MM.1S (cell line): Measurements from ENCODE around the gene CRTAC1.

Source experiments
- DNase-seq: peaks from one replicate; pipeline ENCODE4 v3.0.0-alpha.2; 2015
- H2AFZ ChIP-seq: fragments of 300-600 bp; sonication (generic); 2 replicates; pipeline ENCODE4 v1.6.0; 2016; ENCODE audit warnings: antibody characterized with exemption, low read length
- H3F3A ChIP-seq: fragments of 300-600 bp; sonication (generic); 2 replicates; pipeline ENCODE4 v1.6.1; 2016; ENCODE audit warnings: mild to moderate bottlenecking, antibody characterized with exemption, low read length, moderate library complexity, mixed read lengths; ENCODE audit not compliant: insufficient read depth
- H3K27ac ChIP-seq: fragments of 300-600 bp; sonication (generic); 2 replicates; pipeline ENCODE4 v1.5.1; 2016; ENCODE audit warnings: mild to moderate bottlenecking, low read length
- H3K27me3 ChIP-seq: fragments of 300-600 bp; sonication (generic); replicated peaks from 2 replicates; pipeline ENCODE4 v1.6.0; 2016; ENCODE audit warnings: low read length; ENCODE audit not compliant: insufficient read depth
- H3K36me3 ChIP-seq: fragments of 300-600 bp; sonication (generic); replicated peaks from 2 replicates; pipeline ENCODE4 v1.6.1; 2016; ENCODE audit warnings: mild to moderate bottlenecking, low read length, mixed read lengths; ENCODE audit not compliant: insufficient read depth
- H3K4me1 ChIP-seq: fragments of 300-600 bp; sonication (generic); 2 replicates; pipeline ENCODE4 v1.6.1; 2016; ENCODE audit warnings: low read length, mixed read lengths
- H3K4me2 ChIP-seq: fragments of 300-600 bp; sonication (generic); 2 replicates; pipeline ENCODE4 v1.6.0; 2016; ENCODE audit warnings: low read depth, low read length
- H3K4me3 ChIP-seq: fragments of 300-600 bp; sonication (generic); 2 replicates; pipeline ENCODE4 v1.5.1; 2016; ENCODE audit warnings: low read length, mixed read lengths
- H3K79me2 ChIP-seq: fragments of 300-600 bp; sonication (generic); 2 replicates; pipeline ENCODE4 v1.6.1; 2016; ENCODE audit warnings: mixed run types, low read length, mixed read lengths
- H3K9ac ChIP-seq: fragments of 300-600 bp; sonication (generic); 2 replicates; pipeline ENCODE4 v1.6.1; 2016; ENCODE audit warnings: low read length, mixed read lengths
- H3K9me2 ChIP-seq: fragments of 300-600 bp; sonication (generic); replicated peaks from 2 replicates; pipeline ENCODE4 v1.6.1; 2016; ENCODE audit warnings: mild to moderate bottlenecking, low read length, mixed read lengths; ENCODE audit not compliant: insufficient read depth
- H3K9me3 ChIP-seq: fragments of 300-600 bp; sonication (generic); replicated peaks from 2 replicates; pipeline ENCODE4 v1.6.1; 2016; ENCODE audit warnings: mild to moderate bottlenecking, low read length, mixed read lengths; ENCODE audit not compliant: insufficient read depth
- H4K20me1 ChIP-seq: fragments of 300-600 bp; sonication (generic); 2 replicates; pipeline ENCODE4 v1.6.1; 2016; ENCODE audit warnings: mild to moderate bottlenecking, low read length, moderate library complexity, mixed read lengths; ENCODE audit not compliant: insufficient read depth
- EZH2 ChIP-seq: fragments of 300-600 bp; sonication (generic); optimal IDR thresholded peaks from 2 replicates; pipeline ENCODE3; 2017; ENCODE audit warnings: low read depth, mild to moderate bottlenecking, antibody characterized with exemption, low read length, mixed read lengths
- EZH2phosphoT487 ChIP-seq: fragments of 300-600 bp; sonication (generic); IDR thresholded peaks from 2 replicates; pipeline ENCODE4 v1.6.1; 2018; ENCODE audit warnings: antibody characterized with exemption, low read length
- TF ChIP-seq, protein P1 (sequence below): fragments of 300-600 bp; sonication (generic); IDR thresholded peaks from 2 replicates; pipeline ENCODE4 v1.5.1; 2016; ENCODE audit warnings: antibody characterized with exemption, low read length, mixed read lengths

Gene CRTAC1

GRCh38 chr10:97894092-97894491 lies 136.3 kb downstream of the CRTAC1 start:
- no peak overlapping the region for H2AFZ ChIP-seq
- no peaks in the 10 kb centered on the region for H3K9me3 ChIP-seq
- H3K9ac ChIP-seq, result no peak overlapping the region
- no peaks in the 10 kb centered on the region for H3K79me2 ChIP-seq
- no peak overlapping the region for H3K4me3 ChIP-seq
- H3K9me2 ChIP-seq, result no peaks in the 10 kb centered on the region
- no peak for DNase-seq
- H3K36me3 ChIP-seq, result no peaks in the 10 kb centered on the region
- peaks cover 45% of the 10 kb centered on the region for H3K27me3 ChIP-seq
- no peaks in the 10 kb centered on the region for H3K4me1 ChIP-seq
- no peaks in the 10 kb centered on the region for H4K20me1 ChIP-seq
- no peak overlapping the region for H3K4me2 ChIP-seq
- no peak overlapping the region for H3K27ac ChIP-seq
- TF ChIP-seq EZH2, result no peak
- TF ChIP-seq, protein P1, sequence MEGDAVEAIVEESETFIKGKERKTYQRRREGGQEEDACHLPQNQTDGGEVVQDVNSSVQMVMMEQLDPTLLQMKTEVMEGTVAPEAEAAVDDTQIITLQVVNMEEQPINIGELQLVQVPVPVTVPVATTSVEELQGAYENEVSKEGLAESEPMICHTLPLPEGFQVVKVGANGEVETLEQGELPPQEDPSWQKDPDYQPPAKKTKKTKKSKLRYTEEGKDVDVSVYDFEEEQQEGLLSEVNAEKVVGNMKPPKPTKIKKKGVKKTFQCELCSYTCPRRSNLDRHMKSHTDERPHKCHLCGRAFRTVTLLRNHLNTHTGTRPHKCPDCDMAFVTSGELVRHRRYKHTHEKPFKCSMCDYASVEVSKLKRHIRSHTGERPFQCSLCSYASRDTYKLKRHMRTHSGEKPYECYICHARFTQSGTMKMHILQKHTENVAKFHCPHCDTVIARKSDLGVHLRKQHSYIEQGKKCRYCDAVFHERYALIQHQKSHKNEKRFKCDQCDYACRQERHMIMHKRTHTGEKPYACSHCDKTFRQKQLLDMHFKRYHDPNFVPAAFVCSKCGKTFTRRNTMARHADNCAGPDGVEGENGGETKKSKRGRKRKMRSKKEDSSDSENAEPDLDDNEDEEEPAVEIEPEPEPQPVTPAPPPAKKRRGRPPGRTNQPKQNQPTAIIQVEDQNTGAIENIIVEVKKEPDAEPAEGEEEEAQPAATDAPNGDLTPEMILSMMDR, result no peak
- no peak for TF ChIP-seq EZH2phosphoT487
- no peaks in the 10 kb centered on the region for H3F3A ChIP-seq

GRCh38 chr10:97892939-97893338 lies 137.5 kb downstream of the CRTAC1 start:
- Histone ChIP-seq H3K27ac (no peak overlapping the region), H3K4me2 (no peak overlapping the region), H3K27me3 (peaks cover 36% of the 10 kb centered on the region), H3K79me2 (no peaks in the 10 kb centered on the region), H3K9ac (no peak overlapping the region), H3K9me2 (no peaks in the 10 kb centered on the region), H3K4me3 (no peak overlapping the region), H2AFZ (no peak overlapping the region), H3K4me1 (no peaks in the 10 kb centered on the region), H3F3A (no peaks in the 10 kb centered on the region), H4K20me1 (no peaks in the 10 kb centered on the region), H3K9me3 (no peaks in the 10 kb centered on the region), H3K36me3 (no peaks in the 10 kb centered on the region)
- no peak for DNase-seq
- TF ChIP-seq, protein P1, result no peak
- TF ChIP-seq EZH2phosphoT487 (no peak), EZH2 (no peak)

DNA sequence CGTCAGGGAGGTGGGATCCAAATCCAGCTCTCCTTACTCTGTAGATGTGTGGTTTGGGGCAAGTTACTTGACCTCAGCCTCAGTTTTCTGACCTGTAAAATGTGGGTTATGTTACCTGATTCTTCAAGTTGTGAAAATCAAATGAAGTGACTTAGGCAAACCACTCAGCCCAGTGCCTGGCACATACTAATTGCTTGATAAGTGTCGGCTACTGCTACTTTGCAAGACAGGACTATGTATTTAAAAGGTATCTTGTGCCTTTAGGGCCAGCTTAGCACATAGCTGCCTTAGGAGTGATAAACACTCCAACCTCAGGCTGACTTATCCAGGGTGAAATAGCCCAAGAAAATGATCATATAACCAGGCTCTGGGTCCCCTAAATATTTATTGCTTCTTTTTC lies 137.9 kb downstream of the CRTAC1 start:
- Histone ChIP-seq H4K20me1 (no peaks in the 10 kb centered on the region), H3K27ac (no peak overlapping the region), H3K4me2 (no peak overlapping the region), H3F3A (no peaks in the 10 kb centered on the region), H3K36me3 (no peaks in the 10 kb centered on the region), H3K27me3 (peaks cover 41% of the 10 kb centered on the region), H3K79me2 (no peaks in the 10 kb centered on the region), H3K9me2 (no peaks in the 10 kb centered on the region), H2AFZ (no peak overlapping the region), H3K9ac (no peak overlapping the region), H3K4me3 (no peak overlapping the region), H3K9me3 (no peaks in the 10 kb centered on the region), H3K4me1 (no peaks in the 10 kb centered on the region)
- DNase-seq, result no peak
- TF ChIP-seq, protein P1, result no peak
- TF ChIP-seq EZH2phosphoT487 (no peak), EZH2 (no peak)
